Esophagus squamous epithelium (tissue), 4 donors: ENCODE data around the gene SMAD7.

Experiments
- POLR2A ChIP-seq, 4 donors: fragments of 450-650 bp; IDR thresholded peaks; one replicate each; pipeline ENCODE4 v1.6.1; 2017; ENCODE audit warnings: antibody characterized with exemption in 4 of 4, mild to moderate bottlenecking in 4 of 4, moderate library complexity in 3 of 4
- TF ChIP-seq, protein P1 (sequence below), 6 experiments: fragments of 450-650 bp in 4 of 6; fragments of 200-600 bp in 2 of 6; sonication (generic) in 2 of 6; IDR thresholded peaks; one replicate each; pipeline ENCODE4 v1.5.1; 2016 to 2019; ENCODE audit warnings: antibody characterized with exemption in 6 of 6, mild to moderate bottlenecking in 4 of 6, moderate library complexity in 4 of 6

DNA sequence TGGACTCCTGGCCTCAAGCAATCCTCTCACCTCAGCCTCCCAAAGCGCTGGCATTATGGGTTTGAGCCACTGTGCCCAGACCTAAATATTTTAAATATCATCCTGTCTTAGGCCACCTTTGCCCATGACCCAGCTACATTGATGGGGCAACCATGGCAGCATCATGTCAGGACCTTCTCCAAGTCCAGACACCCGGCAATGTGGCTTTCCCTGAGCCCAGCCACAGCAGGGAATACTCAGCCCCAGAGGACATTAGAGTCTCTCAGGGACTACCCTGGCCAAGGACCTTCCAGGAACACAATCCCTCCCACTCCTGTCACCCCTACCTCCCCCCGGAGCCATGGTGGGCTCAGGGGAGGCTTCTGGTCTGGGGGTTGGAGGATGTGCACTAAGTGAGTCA, 72.8 kb downstream of the SMAD7 start:
- no peak for TF ChIP-seq POLR2A (IDR thresholded peaks at IDR 0.05)
- TF ChIP-seq, protein P1, sequence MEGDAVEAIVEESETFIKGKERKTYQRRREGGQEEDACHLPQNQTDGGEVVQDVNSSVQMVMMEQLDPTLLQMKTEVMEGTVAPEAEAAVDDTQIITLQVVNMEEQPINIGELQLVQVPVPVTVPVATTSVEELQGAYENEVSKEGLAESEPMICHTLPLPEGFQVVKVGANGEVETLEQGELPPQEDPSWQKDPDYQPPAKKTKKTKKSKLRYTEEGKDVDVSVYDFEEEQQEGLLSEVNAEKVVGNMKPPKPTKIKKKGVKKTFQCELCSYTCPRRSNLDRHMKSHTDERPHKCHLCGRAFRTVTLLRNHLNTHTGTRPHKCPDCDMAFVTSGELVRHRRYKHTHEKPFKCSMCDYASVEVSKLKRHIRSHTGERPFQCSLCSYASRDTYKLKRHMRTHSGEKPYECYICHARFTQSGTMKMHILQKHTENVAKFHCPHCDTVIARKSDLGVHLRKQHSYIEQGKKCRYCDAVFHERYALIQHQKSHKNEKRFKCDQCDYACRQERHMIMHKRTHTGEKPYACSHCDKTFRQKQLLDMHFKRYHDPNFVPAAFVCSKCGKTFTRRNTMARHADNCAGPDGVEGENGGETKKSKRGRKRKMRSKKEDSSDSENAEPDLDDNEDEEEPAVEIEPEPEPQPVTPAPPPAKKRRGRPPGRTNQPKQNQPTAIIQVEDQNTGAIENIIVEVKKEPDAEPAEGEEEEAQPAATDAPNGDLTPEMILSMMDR (IDR thresholded peaks at IDR 0.05): no peak
